ACC112 (cell line): ENCODE measurements around the gene SLC10A7.

ENCODE experiments used
- H2AFZ ChIP-seq: fragments of 200-600 bp; sonication (generic); one replicate; pipeline ENCODE4 v1.6.0; 2017; ENCODE audit warnings: antibody characterized with exemption, low read length; ENCODE audit not compliant: unreplicated experiment
- H3K27ac ChIP-seq: fragments of 200-600 bp; sonication (generic); 2 replicates; pipeline ENCODE4 v1.5.1; 2014; ENCODE audit warnings: low read depth, mild to moderate bottlenecking, antibody characterized with exemption, low read length, moderate library complexity
- H3K27me3 ChIP-seq: fragments of 200-600 bp; sonication (generic); 2 replicates; pipeline ENCODE4 v1.6.1; 2014; ENCODE audit warnings: mild to moderate bottlenecking, antibody characterized with exemption, low read length, moderate library complexity, mixed read lengths; ENCODE audit not compliant: insufficient read depth
- H3K36me3 ChIP-seq: fragments of 200-600 bp; sonication (generic); 2 replicates; pipeline ENCODE4 v1.6.1; 2016; ENCODE audit warnings: mild to moderate bottlenecking, antibody characterized with exemption, low read length, moderate library complexity, mixed read lengths; ENCODE audit not compliant: insufficient read depth
- H3K4me1 ChIP-seq: fragments of 200-600 bp; sonication (generic); one replicate; pipeline ENCODE4 v1.6.1; 2016; ENCODE audit warnings: low read length, mixed read lengths; ENCODE audit not compliant: insufficient read depth, unreplicated experiment, control insufficient read depth
- H3K4me3 ChIP-seq: fragments of 200-600 bp; sonication (generic); 2 replicates; pipeline ENCODE4 v1.5.1; 2014; ENCODE audit warnings: mild to moderate bottlenecking, low read depth, low read length
- H3K79me2 ChIP-seq: fragments of 200-600 bp; sonication (generic); one replicate; pipeline ENCODE4 v1.6.0; 2016; ENCODE audit warnings: low read length; ENCODE audit not compliant: control insufficient read depth, unreplicated experiment, insufficient read depth

Gene SLC10A7

DNA sequence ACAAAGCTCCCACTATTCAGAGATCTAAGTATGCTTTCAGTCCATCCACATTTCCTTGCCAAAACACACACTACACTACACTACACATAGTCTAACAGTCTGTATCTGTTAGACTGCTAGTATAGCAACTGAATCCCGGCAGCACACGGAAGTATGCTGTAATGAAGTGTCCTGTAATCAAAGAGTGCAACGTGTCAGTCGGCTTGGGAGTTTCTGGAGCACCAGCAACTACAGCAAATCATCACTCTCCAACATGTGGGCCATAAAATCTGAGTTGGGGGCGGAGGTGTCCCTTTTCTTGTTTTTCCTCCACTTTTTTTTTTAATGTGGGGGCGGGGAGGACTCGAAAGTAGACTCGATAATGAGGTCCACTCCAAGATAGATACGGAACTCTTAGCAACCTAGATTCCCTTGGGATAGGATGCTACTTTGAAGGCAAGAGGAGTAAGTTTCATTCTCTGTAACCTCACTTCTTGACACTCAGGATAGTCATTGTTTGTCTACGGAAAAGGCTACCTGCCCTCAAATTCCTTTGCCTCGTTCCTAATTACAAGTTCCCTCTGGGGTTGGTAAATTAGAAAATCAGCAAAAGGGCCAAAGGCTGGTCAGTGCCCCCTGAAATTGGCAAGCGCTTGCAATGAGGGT, 722 bp downstream of the SLC10A7 start:
- Histone ChIP-seq H3K36me3 (no peaks in the 10 kb centered on the region), H3K79me2 (peaks cover 24% of the 10 kb centered on the region), H3K4me1 (peaks cover 12% of the 10 kb centered on the region), H3K27me3 (no peaks in the 10 kb centered on the region), H3K27ac (peak overlapping the region; percentile 77), H2AFZ (peak overlapping the region; percentile 85), H3K4me3 (peak overlapping the region; percentile 86)

DNA sequence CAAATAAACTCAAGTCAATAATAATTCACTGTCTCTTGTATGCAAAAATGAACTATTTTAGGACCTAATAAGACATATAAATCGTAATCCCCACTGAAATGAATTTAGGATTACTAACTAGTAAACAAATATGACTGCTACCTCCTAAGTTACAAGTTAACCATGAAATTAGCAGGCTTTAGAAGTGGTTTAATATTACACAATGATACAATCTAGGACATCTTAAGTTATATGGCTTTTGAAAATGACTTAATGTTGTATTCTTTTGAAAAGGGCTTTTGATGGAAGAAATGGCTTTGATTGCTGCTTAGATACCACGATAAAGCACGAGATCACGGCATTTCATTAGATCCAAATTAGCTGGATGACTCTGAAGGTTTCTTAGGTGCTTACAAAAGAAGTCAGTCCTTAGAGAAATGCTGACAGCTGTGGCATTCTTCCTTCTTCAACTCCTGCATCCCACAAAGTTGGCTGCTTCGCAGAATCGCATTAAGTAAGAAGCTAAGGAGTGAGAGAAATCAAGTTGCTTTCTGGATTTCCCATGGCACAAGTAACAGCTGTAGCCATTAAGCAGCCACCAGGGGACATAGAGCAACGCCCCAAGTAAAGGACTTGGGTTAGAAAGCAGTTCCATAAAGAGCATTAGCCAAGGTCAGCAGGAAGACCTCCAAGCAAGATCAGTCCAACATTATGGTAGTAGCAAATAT, 6.9 kb downstream of the SLC10A7 start:
- Histone ChIP-seq H3K79me2 (peaks cover 14% of the 10 kb centered on the region), H3K36me3 (no peaks in the 10 kb centered on the region), H3K27ac (no peak overlapping the region), H3K27me3 (no peaks in the 10 kb centered on the region), H2AFZ (no peak overlapping the region), H3K4me1 (peaks cover 6% of the 10 kb centered on the region), H3K4me3 (no peak overlapping the region)

DNA sequence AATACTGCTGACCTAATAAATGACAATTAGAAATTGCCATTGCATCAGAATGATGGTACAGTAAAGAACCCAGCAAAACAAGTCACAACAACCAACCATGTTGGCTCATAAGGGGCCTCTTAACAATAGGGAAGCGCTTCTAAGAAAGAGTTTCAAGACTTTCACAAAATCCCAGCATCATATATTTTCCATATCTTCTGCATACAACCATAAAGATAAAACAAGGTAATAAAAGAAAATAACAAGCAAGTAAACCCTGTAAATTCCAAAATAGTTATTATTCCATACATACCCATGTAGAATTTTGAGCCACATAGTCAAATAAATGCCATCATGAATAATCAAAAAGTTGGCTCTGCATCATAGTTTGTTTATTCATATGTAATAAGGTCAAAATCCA, 8.2 kb downstream of the SLC10A7 start:
- H3K27me3 ChIP-seq, result no peaks in the 10 kb centered on the region
- no peak overlapping the region for H3K27ac ChIP-seq
- H2AFZ ChIP-seq, result no peak overlapping the region
- H3K36me3 ChIP-seq, result no peaks in the 10 kb centered on the region
- H3K79me2 ChIP-seq, result peaks cover 6% of the 10 kb centered on the region
- H3K4me3 ChIP-seq, result no peak overlapping the region
- no peaks in the 10 kb centered on the region for H3K4me1 ChIP-seq

DNA sequence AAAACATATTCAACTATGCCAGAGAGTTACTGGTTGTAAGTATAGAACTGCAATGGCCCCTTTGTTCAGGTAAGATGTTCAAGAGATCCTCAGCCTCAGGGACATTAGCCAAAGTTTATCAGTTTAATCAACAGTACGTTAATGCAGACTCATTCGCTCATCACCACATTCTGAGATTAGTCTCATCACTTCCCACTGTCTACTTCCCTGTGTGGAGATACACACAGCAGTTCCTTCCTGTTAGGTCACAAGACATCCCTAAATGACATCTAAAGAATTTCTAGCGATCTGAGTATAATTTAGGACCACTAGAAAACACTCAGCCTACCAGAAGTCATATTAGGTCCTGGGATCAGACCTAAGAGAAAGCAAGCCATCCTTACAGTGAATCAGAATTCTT, 10.4 kb downstream of the SLC10A7 start:
- no peaks in the 10 kb centered on the region for H3K27me3 ChIP-seq
- H3K79me2 ChIP-seq, result no peaks in the 10 kb centered on the region
- H3K4me3 ChIP-seq, result no peak overlapping the region
- no peak overlapping the region for H3K27ac ChIP-seq
- no peaks in the 10 kb centered on the region for H3K36me3 ChIP-seq
- no peak overlapping the region for H2AFZ ChIP-seq
- no peaks in the 10 kb centered on the region for H3K4me1 ChIP-seq

DNA sequence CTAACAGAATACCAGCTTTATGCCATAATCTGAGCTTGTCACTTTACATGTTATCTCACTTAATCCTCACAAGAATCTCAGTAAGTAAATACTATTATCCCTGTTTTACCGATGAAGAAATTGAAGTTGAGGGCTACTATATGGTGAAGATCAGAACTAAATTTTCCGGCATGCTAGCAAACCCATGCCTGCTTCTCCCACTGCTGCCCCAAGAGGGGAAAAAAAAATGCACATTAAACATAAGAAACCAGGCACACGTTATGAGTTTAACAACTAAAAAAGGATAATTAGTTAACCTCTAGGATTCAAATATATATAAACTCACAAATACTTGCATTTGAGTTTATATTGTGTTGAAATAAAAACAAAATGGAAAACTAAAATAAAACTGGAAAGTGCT, 10.8 kb downstream of the SLC10A7 start:
- Histone ChIP-seq H3K79me2 (no peaks in the 10 kb centered on the region), H3K36me3 (no peaks in the 10 kb centered on the region), H2AFZ (no peak overlapping the region), H3K27me3 (no peaks in the 10 kb centered on the region), H3K4me3 (no peak overlapping the region), H3K4me1 (no peaks in the 10 kb centered on the region), H3K27ac (no peak overlapping the region)

DNA sequence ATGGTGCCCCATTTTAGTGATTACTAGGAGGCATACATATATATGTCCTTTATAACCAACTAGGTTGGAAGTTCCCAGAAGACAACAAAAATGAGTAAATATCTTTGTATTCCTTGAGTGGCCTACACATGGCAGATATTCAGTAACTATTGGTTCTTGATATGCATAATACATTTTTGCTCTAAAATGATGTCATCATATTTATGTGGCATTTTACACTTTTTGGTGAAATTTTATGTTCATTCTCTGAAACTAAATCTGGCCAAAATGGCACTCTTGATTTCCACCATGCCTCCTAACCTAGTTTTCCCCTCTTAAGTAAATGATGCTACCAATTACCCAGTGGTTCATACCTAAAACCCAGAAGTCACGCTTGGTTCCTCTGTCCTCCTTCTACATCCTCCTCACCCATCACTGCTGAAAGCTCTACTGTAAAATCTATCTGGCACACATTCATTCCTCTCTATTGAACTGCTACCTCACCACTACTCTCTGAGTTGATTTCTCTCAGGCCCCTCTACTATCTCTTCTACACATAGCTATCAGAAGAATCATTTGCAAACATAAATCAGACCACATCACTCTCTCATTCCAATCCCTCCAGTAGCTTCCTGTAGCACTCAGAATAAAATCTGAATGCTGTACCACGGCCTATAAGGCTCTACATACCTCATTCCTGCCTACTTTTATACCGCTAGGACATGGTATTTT, 13.4 kb downstream of the SLC10A7 start:
- H3K4me3 ChIP-seq, result no peak overlapping the region
- no peaks in the 10 kb centered on the region for H3K27me3 ChIP-seq
- peaks cover 1% of the 10 kb centered on the region; the same call in 1 of the 2 replicates for H3K36me3 ChIP-seq
- H3K27ac ChIP-seq, result no peak overlapping the region
- H3K79me2 ChIP-seq, result no peaks in the 10 kb centered on the region
- no peak overlapping the region for H2AFZ ChIP-seq
- H3K4me1 ChIP-seq, result no peaks in the 10 kb centered on the region

DNA sequence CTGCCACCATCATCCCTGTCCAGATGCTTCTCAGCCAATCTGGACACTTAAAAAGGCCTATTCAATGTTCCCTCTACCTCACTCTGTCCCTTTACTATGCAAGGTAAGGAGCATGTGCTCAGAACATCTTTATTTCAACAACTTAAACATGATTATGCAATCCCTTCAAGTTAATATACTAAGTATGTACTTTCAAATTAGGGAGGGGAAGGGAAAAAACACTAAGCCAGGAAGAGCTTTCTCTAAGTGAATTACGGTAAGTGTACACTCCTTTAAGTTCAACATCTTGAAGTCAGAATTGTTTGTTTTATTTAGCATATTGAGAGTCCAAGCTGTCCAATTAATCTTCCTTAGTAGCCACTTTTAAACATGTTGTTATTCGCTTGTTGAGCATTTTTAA, 14.1 kb downstream of the SLC10A7 start:
- H3K79me2 ChIP-seq, result no peaks in the 10 kb centered on the region
- H2AFZ ChIP-seq, result no peak overlapping the region
- H3K27ac ChIP-seq, result no peak overlapping the region
- H3K4me3 ChIP-seq, result no peak overlapping the region
- H3K4me1 ChIP-seq, result no peaks in the 10 kb centered on the region
- H3K36me3 ChIP-seq, result peaks cover 5% of the 10 kb centered on the region; the same call in 1 of the 2 replicates
- no peaks in the 10 kb centered on the region for H3K27me3 ChIP-seq

DNA sequence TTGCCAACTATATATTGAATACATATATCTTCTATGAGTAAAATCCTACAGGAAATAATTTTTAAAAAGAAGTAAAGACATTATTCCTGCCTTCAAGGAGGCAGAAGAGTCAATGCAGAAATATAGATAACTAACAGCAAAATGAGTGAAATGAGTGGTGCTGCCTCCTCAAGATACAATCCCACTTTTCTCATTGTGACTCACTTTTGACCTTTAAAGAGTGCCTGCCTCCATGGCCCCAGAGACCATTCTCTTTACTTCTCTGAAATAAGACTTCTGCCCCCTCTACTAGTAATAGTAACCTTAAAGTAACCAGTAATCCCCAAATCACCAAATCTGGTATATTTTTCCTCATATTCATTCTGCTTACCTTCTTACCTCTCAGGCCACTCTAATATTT, 15.5 kb downstream of the SLC10A7 start:
- Histone ChIP-seq H3K27ac (no peak overlapping the region), H2AFZ (no peak overlapping the region), H3K4me1 (no peaks in the 10 kb centered on the region), H3K27me3 (no peaks in the 10 kb centered on the region), H3K4me3 (no peak overlapping the region), H3K36me3 (peaks cover 8% of the 10 kb centered on the region; the same call in 1 of the 2 replicates), H3K79me2 (no peaks in the 10 kb centered on the region)

DNA sequence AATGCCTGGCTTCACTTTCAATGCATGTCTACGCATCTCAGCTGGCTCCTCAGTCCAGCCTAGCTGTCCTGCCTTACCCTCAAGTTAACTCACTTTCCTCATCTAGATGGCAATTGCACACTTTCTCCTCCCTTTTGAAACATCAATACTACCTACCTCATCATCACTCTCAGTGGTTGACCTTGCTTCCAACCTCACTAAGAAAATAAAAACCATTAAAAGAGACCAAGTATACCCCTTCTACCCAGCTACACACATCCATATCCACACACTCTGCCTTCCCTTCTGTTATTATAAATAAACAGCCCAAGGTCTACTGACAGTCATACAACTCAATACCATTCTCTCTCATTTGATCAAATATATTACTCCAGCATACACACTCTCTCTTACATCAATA, 21.5 kb downstream of the SLC10A7 start:
- H3K27me3 ChIP-seq, result no peaks in the 10 kb centered on the region
- no peaks in the 10 kb centered on the region for H3K79me2 ChIP-seq
- peaks cover 12% of the 10 kb centered on the region; the same call in 1 of the 2 replicates for H3K36me3 ChIP-seq
- peaks cover 11% of the 10 kb centered on the region for H3K4me1 ChIP-seq
- no peak overlapping the region for H3K4me3 ChIP-seq
- H3K27ac ChIP-seq, result no peak overlapping the region
- H2AFZ ChIP-seq, result no peak overlapping the region

DNA sequence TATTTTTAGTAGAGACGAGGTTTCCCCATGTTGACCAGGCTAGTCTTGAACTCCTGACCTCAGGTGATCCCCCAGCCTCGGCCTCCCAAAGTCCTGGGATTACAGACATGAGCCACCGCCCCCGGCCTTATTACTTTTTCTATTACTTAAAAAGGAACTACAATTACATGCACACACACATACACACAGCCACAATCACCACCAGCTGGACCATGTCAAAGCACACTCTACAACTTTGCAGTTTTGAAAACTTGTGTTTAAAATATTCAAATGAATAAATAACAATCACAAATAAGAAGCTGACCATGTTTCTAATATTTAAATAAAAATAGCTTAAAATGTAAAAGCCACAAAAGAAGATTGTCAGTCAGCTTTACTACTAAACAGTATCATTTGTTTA, 23.4 kb downstream of the SLC10A7 start:
- H3K27ac ChIP-seq, result no peak overlapping the region
- no peak overlapping the region for H3K4me3 ChIP-seq
- no peaks in the 10 kb centered on the region for H3K79me2 ChIP-seq
- no peak overlapping the region for H2AFZ ChIP-seq
- peaks cover 16% of the 10 kb centered on the region for H3K4me1 ChIP-seq
- H3K36me3 ChIP-seq, result peaks cover 10% of the 10 kb centered on the region; the same call in 1 of the 2 replicates
- no peaks in the 10 kb centered on the region for H3K27me3 ChIP-seq
